Measurements from ENCODE around the gene INAVA. TPM values are rescaled to one million over a fixed set of nuclear protein-coding genes. Genes with fewer than 3 reads are reported as not detected.

The INAVA gene
- total and polyA plus RNA-seq, 2 donors (not counting 1 experiment from before 2014, with no cell fraction given) = 0.06 to 0.34 TPM

DNA sequence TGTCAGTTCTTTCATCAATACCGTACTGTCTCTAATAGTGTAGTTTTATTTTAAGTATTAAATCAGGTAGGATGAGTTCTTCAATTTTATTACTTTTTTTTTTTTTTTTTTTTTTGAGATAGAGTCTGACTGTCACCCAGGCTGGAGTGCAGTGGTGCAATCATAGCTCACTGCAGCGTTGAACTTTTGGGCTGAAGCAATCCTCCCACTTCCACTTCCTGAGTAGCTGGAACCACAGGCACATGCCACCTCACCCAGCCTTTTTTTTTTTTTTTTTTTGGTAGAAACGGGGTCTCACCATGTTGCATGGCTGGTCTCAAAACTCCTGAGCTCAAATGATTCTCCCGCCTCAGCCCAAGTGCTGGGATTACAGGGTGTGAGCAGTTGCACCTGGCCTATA, 44.3 kb downstream of the INAVA start:
- peaks cover 0 to 6% (median 0%) of the 10 kb centered on the region in 3 donors for H3K9me3 ChIP-seq (ENCODE audit: control extremely low read depth in 1 of 3, control insufficient read depth in 2 of 3, insufficient read depth in 1 of 3, low read length in 2 of 3)
- H3K27me3 Mint-ChIP-seq = no peaks in the 10 kb centered on the region
- no peaks in the 10 kb centered on the region for H3K4me1 Mint-ChIP-seq
- no peaks in the 10 kb centered on the region for H3K4me1 ChIP-seq (ENCODE audit: control insufficient read depth in 2 of 2, insufficient read depth in 2 of 2, low read length in 2 of 2)
- WGBS (ENCODE audit: insufficient coverage) = no CpG with 5 or more reads among the region's 4 CpGs
- no peak overlapping the region for H3K9ac ChIP-seq (ENCODE audit: low read length)
- H3K9me3 Mint-ChIP-seq (ENCODE audit: insufficient read depth) = peaks cover 4% of the 10 kb centered on the region
- no peak overlapping the region for H2AFZ ChIP-seq (ENCODE audit: insufficient read depth, low read depth, low read length, poor library complexity, severe bottlenecking)
- DNase-seq = no peak
- H3K4me3 Mint-ChIP-seq = no peak overlapping the region
- H3K79me2 ChIP-seq (ENCODE audit: control insufficient read depth, insufficient read depth, low read length) = no peaks in the 10 kb centered on the region
- H3K27me3 ChIP-seq (replicated peaks in 1 of 4; ENCODE audit: control extremely low read depth in 1 of 4, control insufficient read depth in 3 of 4, insufficient read depth in 4 of 4, low read length in 3 of 4) = no peaks in the 10 kb centered on the region
- no peaks in the 10 kb centered on the region for H4K20me1 ChIP-seq (ENCODE audit: control insufficient read depth, insufficient read depth, low read length, poor library complexity, severe bottlenecking)
- intact Hi-C loops (cut with micrococcal nuclease) = no loop called here
- no peak overlapping the region for H3K27ac Mint-ChIP-seq
- H3K4me3 ChIP-seq (ENCODE audit: control extremely low read depth in 1 of 5, extremely low read depth in 1 of 5, insufficient read depth in 1 of 5, low read depth in 2 of 5, low read length in 4 of 5) = no peak overlapping the region
- H3K27ac ChIP-seq (ENCODE audit: low read length in 2 of 2) = no peak overlapping the region
- TF ChIP-seq, protein P1, sequence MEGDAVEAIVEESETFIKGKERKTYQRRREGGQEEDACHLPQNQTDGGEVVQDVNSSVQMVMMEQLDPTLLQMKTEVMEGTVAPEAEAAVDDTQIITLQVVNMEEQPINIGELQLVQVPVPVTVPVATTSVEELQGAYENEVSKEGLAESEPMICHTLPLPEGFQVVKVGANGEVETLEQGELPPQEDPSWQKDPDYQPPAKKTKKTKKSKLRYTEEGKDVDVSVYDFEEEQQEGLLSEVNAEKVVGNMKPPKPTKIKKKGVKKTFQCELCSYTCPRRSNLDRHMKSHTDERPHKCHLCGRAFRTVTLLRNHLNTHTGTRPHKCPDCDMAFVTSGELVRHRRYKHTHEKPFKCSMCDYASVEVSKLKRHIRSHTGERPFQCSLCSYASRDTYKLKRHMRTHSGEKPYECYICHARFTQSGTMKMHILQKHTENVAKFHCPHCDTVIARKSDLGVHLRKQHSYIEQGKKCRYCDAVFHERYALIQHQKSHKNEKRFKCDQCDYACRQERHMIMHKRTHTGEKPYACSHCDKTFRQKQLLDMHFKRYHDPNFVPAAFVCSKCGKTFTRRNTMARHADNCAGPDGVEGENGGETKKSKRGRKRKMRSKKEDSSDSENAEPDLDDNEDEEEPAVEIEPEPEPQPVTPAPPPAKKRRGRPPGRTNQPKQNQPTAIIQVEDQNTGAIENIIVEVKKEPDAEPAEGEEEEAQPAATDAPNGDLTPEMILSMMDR (IDR thresholded peaks at IDR 0.05) = no peak
- no peak for TF ChIP-seq EZH2 (IDR thresholded peaks at IDR 0.05; ENCODE audit: borderline replicate concordance, insufficient read depth, low read depth, low read length, poor library complexity, severe bottlenecking)
- H3K36me3 ChIP-seq (replicated peaks in 1 of 2; ENCODE audit: control extremely low read depth in 1 of 2, control insufficient read depth in 1 of 2, extremely low read depth in 1 of 2, insufficient read depth in 2 of 2, low read length in 1 of 2) = no peaks in the 10 kb centered on the region
- POLR2A ChIA-PET = interaction anchor here (0.6 kb wide), 1 partner anchor 169 kb away, joined by 3 read pairs; no protein-coding TSS in a partner anchor
- no peak for ATAC-seq (ENCODE audit: low read depth)
- CTCF ChIA-PET = interaction anchor here (0.8 kb wide), 1 partner anchor 317 kb away, joined by 3 read pairs; no protein-coding TSS in a partner anchor
- H3K4me2 ChIP-seq (replicated peaks; ENCODE audit: low read depth, low read length, poor library complexity, severe bottlenecking) = no peak overlapping the region

DNA sequence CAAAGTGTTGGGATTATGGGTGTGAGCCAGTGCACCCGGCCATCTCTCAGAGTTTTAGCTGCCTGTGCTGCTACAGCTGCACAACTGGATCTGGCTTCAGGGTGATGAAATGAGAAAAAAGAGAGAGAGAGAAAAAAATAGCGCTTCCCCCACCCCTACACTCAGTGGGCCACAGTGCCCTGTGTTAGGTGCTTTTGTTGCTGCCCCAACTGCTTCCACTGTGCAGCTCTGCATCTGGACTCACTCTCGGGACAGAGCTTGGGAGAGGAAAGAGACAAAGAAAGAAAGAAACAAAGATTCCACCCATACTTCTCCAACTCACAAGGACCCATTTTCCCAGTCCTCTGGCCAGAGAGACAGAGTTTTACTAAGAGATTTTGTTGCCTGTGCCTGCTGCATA, 50.4 kb downstream of the INAVA start:
- no peak for TF ChIP-seq EZH2 (IDR thresholded peaks at IDR 0.05; ENCODE audit: borderline replicate concordance, insufficient read depth, low read depth, low read length, poor library complexity, severe bottlenecking)
- TF ChIP-seq, protein P1 (IDR thresholded peaks at IDR 0.05) = no peak
- no peak overlapping the region for H3K4me3 Mint-ChIP-seq
- WGBS (ENCODE audit: insufficient coverage) = 100% methylated on average over 1 of the region's 3 CpGs
- Histone ChIP-seq H3K4me2 (replicated peaks; ENCODE audit: low read depth, low read length, poor library complexity, severe bottlenecking) (no peak overlapping the region), H2AFZ (ENCODE audit: insufficient read depth, low read depth, low read length, poor library complexity, severe bottlenecking) (no peak overlapping the region), H3K36me3 (replicated peaks in 1 of 2; ENCODE audit: control extremely low read depth in 1 of 2, control insufficient read depth in 1 of 2, extremely low read depth in 1 of 2, insufficient read depth in 2 of 2, low read length in 1 of 2) (no peaks in the 10 kb centered on the region), H3K9ac (ENCODE audit: low read length) (no peak overlapping the region), H3K27me3 (replicated peaks in 1 of 4; ENCODE audit: control extremely low read depth in 1 of 4, control insufficient read depth in 3 of 4, insufficient read depth in 4 of 4, low read length in 3 of 4) (peaks cover 0 to 3% (median 0%) of the 10 kb centered on the region in 4 experiments), H4K20me1 (ENCODE audit: control insufficient read depth, insufficient read depth, low read length, poor library complexity, severe bottlenecking) (no peaks in the 10 kb centered on the region), H3K79me2 (ENCODE audit: control insufficient read depth, insufficient read depth, low read length) (no peaks in the 10 kb centered on the region), H3K9me3 (ENCODE audit: control extremely low read depth in 1 of 3, control insufficient read depth in 2 of 3, insufficient read depth in 1 of 3, low read length in 2 of 3) (peaks cover 0 to 15% (median 0%) of the 10 kb centered on the region in 3 donors), H3K4me3 (ENCODE audit: control extremely low read depth in 1 of 5, extremely low read depth in 1 of 5, insufficient read depth in 1 of 5, low read depth in 2 of 5, low read length in 4 of 5) (no peak overlapping the region), H3K4me1 (ENCODE audit: control insufficient read depth in 2 of 2, insufficient read depth in 2 of 2, low read length in 2 of 2) (no peaks in the 10 kb centered on the region), H3K27ac (ENCODE audit: low read length in 2 of 2) (no peak overlapping the region)
- intact Hi-C loops (cut with micrococcal nuclease) = no loop called here
- peaks cover 14% of the 10 kb centered on the region for H3K27me3 Mint-ChIP-seq
- DNase-seq (no peak), ATAC-seq (ENCODE audit: low read depth) (no peak)
- POLR2A ChIA-PET = no interaction called here
- H3K9me3 Mint-ChIP-seq (ENCODE audit: insufficient read depth) = peaks cover 8% of the 10 kb centered on the region
- H3K4me1 Mint-ChIP-seq = no peaks in the 10 kb centered on the region
- H3K27ac Mint-ChIP-seq = no peak overlapping the region
- CTCF ChIA-PET = interaction anchor here (1.4 kb wide), 1 partner anchor 387 kb away, joined by 3 read pairs; no protein-coding TSS in a partner anchor
